ENCODE results near the gene HSD17B2. TPM values are rescaled to one million over a fixed set of nuclear protein-coding genes. Genes with fewer than 3 reads are reported as not detected.

The HSD17B2 gene
- polyA plus RNA-seq, 1 of the 3 experiments (the other 2 are of a cell fraction), result not detected

DNA sequence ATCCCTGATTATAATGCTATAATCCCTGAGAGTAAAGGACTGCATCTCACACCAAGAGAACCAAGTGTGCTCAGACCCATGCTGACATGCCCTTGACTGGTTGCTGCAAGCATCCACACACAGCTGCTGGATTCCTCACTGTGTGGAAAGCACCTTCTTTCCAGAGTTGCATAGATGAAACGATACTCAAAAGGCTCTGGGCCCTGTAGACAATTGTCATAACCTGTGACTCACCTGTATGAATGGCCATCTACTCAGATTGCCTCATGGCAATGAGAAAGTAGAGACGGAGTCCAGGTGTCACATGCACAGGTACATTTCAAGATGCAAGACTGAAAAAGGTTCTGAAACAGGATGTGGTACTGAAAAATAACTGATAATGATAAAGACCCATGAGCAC, 76.9 kb downstream of the HSD17B2 start:
- H3K9me2 ChIP-seq, result no peaks in the 10 kb centered on the region
- no peak for DNase-seq
- H3K9me3 ChIP-seq, result no peaks in the 10 kb centered on the region
- ChIA-PET CTCF (no interaction called here), POLR2A (no interaction called here)
- WGBS (ENCODE audit: low lambda C conversion rate), result 21% methylated on average over 2 of the region's 2 CpGs
- no peaks in the 10 kb centered on the region; the same call in 1 of the 2 replicates for H3K27me3 ChIP-seq (ENCODE audit: insufficient read depth)
- H3K36me3 ChIP-seq (replicated peaks in 1 of 2; ENCODE audit: control insufficient read depth in 1 of 2, insufficient read depth in 2 of 2, low read length in 1 of 2), result no peaks in the 10 kb centered on the region
- TF ChIP-seq EP300 (IDR thresholded peaks at IDR 0.05; ENCODE audit: borderline replicate concordance in 1 of 2, low read depth in 1 of 2, low read length in 1 of 2) (no peak), GABPA (IDR thresholded peaks at IDR 0.05; ENCODE audit: low read depth) (no peak), RCOR1 (IDR thresholded peaks at IDR 0.05; ENCODE audit: low read length) (no peak), TCF12 (IDR thresholded peaks at IDR 0.05) (no peak), ELF1 (IDR thresholded peaks at IDR 0.05) (no peak), YY1 (IDR thresholded peaks at IDR 0.05; ENCODE audit: low read depth) (no peak), CHD2 (IDR thresholded peaks at IDR 0.05; ENCODE audit: low read length, partially characterized antibody) (no peak), TEAD4 (IDR thresholded peaks at IDR 0.05; ENCODE audit: borderline replicate concordance, insufficient read depth) (no peak)
- TF ChIP-seq, protein P1, sequence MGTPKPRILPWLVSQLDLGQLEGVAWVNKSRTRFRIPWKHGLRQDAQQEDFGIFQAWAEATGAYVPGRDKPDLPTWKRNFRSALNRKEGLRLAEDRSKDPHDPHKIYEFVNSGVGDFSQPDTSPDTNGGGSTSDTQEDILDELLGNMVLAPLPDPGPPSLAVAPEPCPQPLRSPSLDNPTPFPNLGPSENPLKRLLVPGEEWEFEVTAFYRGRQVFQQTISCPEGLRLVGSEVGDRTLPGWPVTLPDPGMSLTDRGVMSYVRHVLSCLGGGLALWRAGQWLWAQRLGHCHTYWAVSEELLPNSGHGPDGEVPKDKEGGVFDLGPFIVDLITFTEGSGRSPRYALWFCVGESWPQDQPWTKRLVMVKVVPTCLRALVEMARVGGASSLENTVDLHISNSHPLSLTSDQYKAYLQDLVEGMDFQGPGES (IDR thresholded peaks at IDR 0.05; ENCODE audit: low read depth, low read length), result no peak
- no peak overlapping the region for H3K4me3 ChIP-seq (ENCODE audit: low read depth in 2 of 2, low read length in 1 of 2)
- no peaks in the 10 kb centered on the region for H3F3A ChIP-seq (replicated peaks; ENCODE audit: insufficient read depth)
- no peaks in the 10 kb centered on the region for H4K20me1 ChIP-seq (ENCODE audit: insufficient read depth)
- no peak overlapping the region for H3K9ac ChIP-seq
- H3K4me1 ChIP-seq (ENCODE audit: control insufficient read depth in 1 of 2, insufficient read depth in 2 of 2, low read depth in 1 of 2, low read length in 1 of 2), result no peaks in the 10 kb centered on the region
- no peak overlapping the region for H3K27ac ChIP-seq (ENCODE audit: low read depth in 2 of 2, low read length in 1 of 2)
- H3K79me2 ChIP-seq (ENCODE audit: insufficient read depth), result no peaks in the 10 kb centered on the region
- no peak overlapping the region for H2AFZ ChIP-seq (ENCODE audit: low read depth)
- H3K4me2 ChIP-seq, result no peak overlapping the region

DNA sequence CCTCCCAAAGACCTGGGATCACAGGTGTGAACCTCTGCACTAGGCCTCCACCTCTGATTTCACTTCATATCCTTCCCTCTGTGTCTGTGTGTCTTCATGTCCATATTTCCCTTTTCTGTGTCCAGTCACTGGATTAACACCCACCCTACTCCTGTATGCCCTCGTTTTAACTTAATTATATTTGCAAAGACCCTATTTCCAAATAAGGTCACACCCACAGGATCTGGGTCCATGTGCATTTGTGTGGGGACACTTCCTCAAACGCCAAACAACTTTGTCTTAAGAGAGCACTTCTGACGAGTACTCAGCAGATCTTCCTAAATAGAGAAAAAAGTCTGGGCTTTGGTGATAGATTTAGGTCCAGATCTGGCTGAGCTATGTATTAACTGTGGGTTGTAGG, 78.7 kb downstream of the HSD17B2 start:
- H4K20me1 ChIP-seq (ENCODE audit: insufficient read depth), result no peaks in the 10 kb centered on the region
- no peak overlapping the region for H3K27ac ChIP-seq (ENCODE audit: low read depth in 2 of 2, low read length in 1 of 2)
- DNase-seq, result no peak
- TF ChIP-seq RFX5 (IDR thresholded peaks at IDR 0.05; ENCODE audit: low read length), result no peak
- TF ChIP-seq SMC3 (IDR thresholded peaks at IDR 0.05; ENCODE audit: low read depth, low read length), result no peak
- no peak for TF ChIP-seq TCF12 (IDR thresholded peaks at IDR 0.05)
- TF ChIP-seq RXRA (IDR thresholded peaks at IDR 0.05; ENCODE audit: borderline replicate concordance, low read depth), result no peak
- TF ChIP-seq MAX (IDR thresholded peaks at IDR 0.05; ENCODE audit: low read depth), result no peak
- no peak for TF ChIP-seq EP300 (IDR thresholded peaks at IDR 0.05; ENCODE audit: borderline replicate concordance in 1 of 2, low read depth in 1 of 2, low read length in 1 of 2)
- H2AFZ ChIP-seq (ENCODE audit: low read depth), result no peak overlapping the region
- H3K9me2 ChIP-seq, result no peaks in the 10 kb centered on the region
- no peaks in the 10 kb centered on the region for H3F3A ChIP-seq (replicated peaks; ENCODE audit: insufficient read depth)
- H3K27me3 ChIP-seq (ENCODE audit: insufficient read depth), result no peaks in the 10 kb centered on the region; the same call in 1 of the 2 replicates
- H3K4me1 ChIP-seq (ENCODE audit: control insufficient read depth in 1 of 2, insufficient read depth in 2 of 2, low read depth in 1 of 2, low read length in 1 of 2), result no peaks in the 10 kb centered on the region
- CTCF ChIA-PET, result no interaction called here
- no peak overlapping the region for H3K9ac ChIP-seq
- no peaks in the 10 kb centered on the region; the same call in 1 of the 2 replicates for H3K79me2 ChIP-seq (ENCODE audit: insufficient read depth)
- POLR2A ChIA-PET, result no interaction called here
- whole genome bisulfite sequencing (ENCODE audit: low lambda C conversion rate), result 24% methylated on average over 3 of the region's 3 CpGs
- H3K9me3 ChIP-seq, result no peaks in the 10 kb centered on the region
- no peak overlapping the region for H3K4me2 ChIP-seq
- no peaks in the 10 kb centered on the region for H3K36me3 ChIP-seq (replicated peaks in 1 of 2; ENCODE audit: control insufficient read depth in 1 of 2, insufficient read depth in 2 of 2, low read length in 1 of 2)
- H3K4me3 ChIP-seq (ENCODE audit: low read depth in 2 of 2, low read length in 1 of 2), result no peak overlapping the region

All from SK-N-SH (cell line).